GM12864 (cell line): ENCODE data around the gene B3GALT2.
"Not testable (repeated sequence)": the region's sequence is repeated elsewhere in the genome, so short reads cannot be mapped to it uniquely, and the experiment has no call there.

Experiments
- DNase-seq: peaks from one replicate; pipeline ENCODE4 v3.0.0-alpha.2; 2011; ENCODE audit warnings: low read depth
- H3K4me3 ChIP-seq: 2 replicates; pipeline ENCODE4 v1.5.1; 2011; ENCODE audit warnings: mild to moderate bottlenecking, low read depth, low read length, control low read depth
- TF ChIP-seq, protein P1 (sequence below): IDR thresholded peaks from 2 replicates; pipeline ENCODE4 v1.5.1; 2011; ENCODE audit warnings: low read depth, mild to moderate bottlenecking, moderate library complexity, low read length, control low read depth, inconsistent platforms; ENCODE audit errors: missing control alignments

The B3GALT2 gene, protein sequence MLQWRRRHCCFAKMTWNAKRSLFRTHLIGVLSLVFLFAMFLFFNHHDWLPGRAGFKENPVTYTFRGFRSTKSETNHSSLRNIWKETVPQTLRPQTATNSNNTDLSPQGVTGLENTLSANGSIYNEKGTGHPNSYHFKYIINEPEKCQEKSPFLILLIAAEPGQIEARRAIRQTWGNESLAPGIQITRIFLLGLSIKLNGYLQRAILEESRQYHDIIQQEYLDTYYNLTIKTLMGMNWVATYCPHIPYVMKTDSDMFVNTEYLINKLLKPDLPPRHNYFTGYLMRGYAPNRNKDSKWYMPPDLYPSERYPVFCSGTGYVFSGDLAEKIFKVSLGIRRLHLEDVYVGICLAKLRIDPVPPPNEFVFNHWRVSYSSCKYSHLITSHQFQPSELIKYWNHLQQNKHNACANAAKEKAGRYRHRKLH

DNA sequence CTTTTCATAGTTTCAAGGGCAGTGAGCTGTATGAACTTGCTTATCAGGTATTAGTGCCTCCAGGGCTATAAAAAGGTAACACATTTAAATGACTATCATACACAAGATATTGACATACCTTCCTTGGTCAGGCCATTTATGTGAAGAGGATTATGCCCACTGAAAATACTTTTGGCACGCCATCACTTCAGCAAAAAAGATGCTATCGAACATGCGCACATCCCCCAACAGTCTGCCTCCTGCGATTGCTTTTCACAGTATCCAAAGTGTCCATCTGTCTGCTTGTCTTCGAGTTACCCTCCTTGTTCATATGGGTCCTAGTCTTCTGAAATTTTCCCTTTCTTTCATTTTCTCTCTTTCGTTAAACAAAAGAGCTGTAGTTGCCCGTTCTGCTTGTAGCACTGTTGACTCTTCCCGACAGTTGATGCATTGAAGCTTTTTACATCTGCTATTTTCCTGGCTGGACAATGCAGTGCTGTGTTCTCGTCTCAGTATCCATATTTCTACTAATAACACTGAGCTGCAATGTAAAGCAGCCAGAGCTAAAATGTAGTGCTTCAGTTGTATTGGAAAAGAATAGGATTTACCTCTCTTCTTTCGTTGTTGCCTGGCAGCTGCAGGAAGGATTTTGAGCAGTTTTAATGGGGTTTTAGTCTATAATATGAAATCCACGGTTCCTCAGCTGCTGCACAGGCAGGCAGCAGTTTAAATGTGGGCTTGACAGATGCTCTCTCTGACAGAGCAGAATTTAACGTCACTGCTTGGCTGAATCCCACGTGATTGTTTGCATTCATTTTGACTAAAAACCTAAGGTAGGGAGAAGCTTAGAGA, at the start of gene B3GALT2:
TSS of gene B3GALT2 (minus strand) at position 713 of the 831 bp plus-strand sequence. CDS start 5,051 bp downstream, outside the sequence.
- no peak within 1 kb of the TSS for H3K4me3 ChIP-seq

GRCh38 chr1:193234530-193234929, 48.1 kb upstream of the B3GALT2 start:
- no peak overlapping the region for H3K4me3 ChIP-seq
- DNase-seq: no peak
- TF ChIP-seq, protein P1, sequence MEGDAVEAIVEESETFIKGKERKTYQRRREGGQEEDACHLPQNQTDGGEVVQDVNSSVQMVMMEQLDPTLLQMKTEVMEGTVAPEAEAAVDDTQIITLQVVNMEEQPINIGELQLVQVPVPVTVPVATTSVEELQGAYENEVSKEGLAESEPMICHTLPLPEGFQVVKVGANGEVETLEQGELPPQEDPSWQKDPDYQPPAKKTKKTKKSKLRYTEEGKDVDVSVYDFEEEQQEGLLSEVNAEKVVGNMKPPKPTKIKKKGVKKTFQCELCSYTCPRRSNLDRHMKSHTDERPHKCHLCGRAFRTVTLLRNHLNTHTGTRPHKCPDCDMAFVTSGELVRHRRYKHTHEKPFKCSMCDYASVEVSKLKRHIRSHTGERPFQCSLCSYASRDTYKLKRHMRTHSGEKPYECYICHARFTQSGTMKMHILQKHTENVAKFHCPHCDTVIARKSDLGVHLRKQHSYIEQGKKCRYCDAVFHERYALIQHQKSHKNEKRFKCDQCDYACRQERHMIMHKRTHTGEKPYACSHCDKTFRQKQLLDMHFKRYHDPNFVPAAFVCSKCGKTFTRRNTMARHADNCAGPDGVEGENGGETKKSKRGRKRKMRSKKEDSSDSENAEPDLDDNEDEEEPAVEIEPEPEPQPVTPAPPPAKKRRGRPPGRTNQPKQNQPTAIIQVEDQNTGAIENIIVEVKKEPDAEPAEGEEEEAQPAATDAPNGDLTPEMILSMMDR: no peak

More for the DNA sequence above, at the start of gene B3GALT2:
- TF ChIP-seq, protein P1: no peak
- DNase-seq: no peak

- DNase-seq, H3K4me3 ChIP-seq: not testable (repeated sequence)
These were observed 44.7 kb upstream of the B3GALT2 start for GRCh38 chr1:193231146-193231545.

DNA sequence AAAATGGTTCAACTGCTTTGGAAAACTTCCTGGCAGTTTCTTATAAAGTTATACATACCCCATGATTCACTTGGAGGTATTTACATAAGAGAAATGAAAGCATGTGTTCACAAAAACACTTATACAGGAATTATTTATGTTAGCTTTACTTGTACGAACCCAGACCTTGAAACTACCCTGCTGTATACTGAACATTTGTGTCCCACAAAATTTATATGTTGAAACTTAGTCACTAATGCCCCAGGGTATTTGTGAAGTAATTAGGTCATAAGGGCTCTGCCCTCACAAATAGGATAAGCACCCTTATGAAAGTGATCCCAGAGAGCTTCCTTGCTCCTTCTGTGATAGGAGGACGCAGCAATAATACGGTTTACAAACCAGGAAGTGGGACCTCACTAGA, 42.7 kb upstream of the B3GALT2 start:
- DNase-seq: no peak
- H3K4me3 ChIP-seq: no peak overlapping the region
- TF ChIP-seq, protein P1: no peak

- TF ChIP-seq, protein P1: no peak
- no peak for DNase-seq
- no peak overlapping the region for H3K4me3 ChIP-seq
These were observed 35.7 kb upstream of the B3GALT2 start for GRCh38 chr1:193222056-193222615.

GRCh38 chr1:193221651-193222050, 35.2 kb upstream of the B3GALT2 start:
- H3K4me3 ChIP-seq: no peak overlapping the region
- TF ChIP-seq, protein P1: no peak
- no peak for DNase-seq

- DNase-seq: no peak
- TF ChIP-seq, protein P1: no peak
- H3K4me3 ChIP-seq: no peak overlapping the region
These were observed 33.0 kb upstream of the B3GALT2 start for GRCh38 chr1:193219391-193219790.
